BLaER1 (cell line): ENCODE data around the gene NHP2.

Source experiments
- H3K27ac ChIP-seq: shearing (Covaris generic); formaldehyde crosslinking; 2 replicates; pipeline ENCODE4 v1.8.1; 2022
- H3K27me3 ChIP-seq: shearing (Covaris generic); formaldehyde crosslinking; 2 replicates; pipeline ENCODE4 v1.8.1; 2022
- H3K36me3 ChIP-seq: shearing (Covaris generic); formaldehyde crosslinking; 2 replicates; pipeline ENCODE4 v1.8.1; 2022
- H3K4me1 ChIP-seq: shearing (Covaris generic); formaldehyde crosslinking; 2 replicates; pipeline ENCODE4 v1.8.1; 2022
- H3K4me2 ChIP-seq: shearing (Covaris generic); formaldehyde crosslinking; 2 replicates; pipeline ENCODE4 v1.8.1; 2022
- H3K4me3 ChIP-seq: shearing (Covaris generic); formaldehyde crosslinking; 2 replicates; pipeline ENCODE4 v1.8.1; 2022
- H3K9ac ChIP-seq: shearing (Covaris generic); formaldehyde crosslinking; 2 replicates; pipeline ENCODE4 v1.8.1; 2022
- H3K9me3 ChIP-seq: shearing (Covaris generic); formaldehyde crosslinking; 2 replicates; pipeline ENCODE4 v1.8.1; 2022
- H4K20me1 ChIP-seq: shearing (Covaris generic); formaldehyde crosslinking; 2 replicates; pipeline ENCODE4 v1.8.1; 2022
- Cebpa-rat ChIP-seq: shearing (Covaris generic); IDR thresholded peaks from 2 replicates; pipeline ENCODE4 v1.8.1; 2022

NHP2 gene

DNA sequence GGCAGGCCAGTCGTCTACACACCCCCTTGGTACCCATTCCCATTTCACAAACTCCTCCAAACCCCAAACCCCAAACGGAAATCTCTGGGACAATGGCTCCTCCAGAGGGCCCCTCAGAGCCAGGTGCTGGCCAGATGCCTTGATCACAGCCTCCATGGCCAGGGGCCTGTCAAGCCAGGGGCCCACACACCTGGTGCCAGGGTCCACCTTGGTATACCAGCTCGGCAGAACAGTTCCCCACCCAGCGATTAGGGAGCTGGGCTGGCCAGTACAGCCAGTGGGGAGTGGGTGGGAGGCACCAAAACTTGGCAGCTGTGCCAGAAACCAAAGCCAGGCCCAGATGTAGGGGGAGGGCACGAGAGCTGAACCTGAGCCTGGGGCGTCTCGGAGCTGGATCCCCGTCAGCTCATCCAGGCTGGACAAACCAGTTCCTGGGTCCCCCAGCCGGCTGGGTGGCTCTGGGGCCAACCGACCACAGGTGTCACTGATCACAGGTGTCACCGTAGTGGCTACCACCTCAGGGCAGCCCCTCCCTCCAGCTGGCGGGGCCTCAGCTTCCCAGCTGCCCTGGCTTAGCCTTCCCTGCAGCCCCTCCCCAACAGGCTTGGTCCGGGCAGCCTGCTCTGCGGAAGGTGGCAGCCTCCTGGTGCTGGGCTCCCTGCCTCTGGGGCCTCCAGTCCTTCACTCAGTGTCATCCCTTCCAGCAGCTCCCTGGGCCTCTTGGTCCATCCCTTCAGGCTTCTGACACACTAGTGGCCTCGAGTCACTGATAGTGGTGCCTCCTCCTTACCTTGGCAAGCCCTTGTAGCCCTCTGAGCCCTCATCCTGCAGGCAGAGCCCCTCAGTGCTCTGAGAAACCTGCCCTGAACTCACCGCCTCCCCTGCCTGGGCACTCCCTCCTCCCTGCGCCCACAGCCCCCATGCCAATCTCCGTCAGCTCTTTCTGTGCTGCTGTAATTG, 29.4 kb downstream of the NHP2 start:
- Histone ChIP-seq H3K27me3 (no peaks in the 10 kb centered on the region), H3K9ac (peak overlapping the region; percentile 83), H3K27ac (peak overlapping the region; percentile 96), H3K36me3 (peaks cover 21% of the 10 kb centered on the region; the same call in 1 of the 2 replicates), H3K4me1 (peaks cover 89% of the 10 kb centered on the region), H3K4me3 (no peak overlapping the region; the same call in 1 of the 2 replicates), H3K9me3 (no peaks in the 10 kb centered on the region), H4K20me1 (peaks cover 25% of the 10 kb centered on the region; the same call in 1 of the 2 replicates), H3K4me2 (peak overlapping the region; percentile 99)
- no peak for TF ChIP-seq Cebpa-rat

DNA sequence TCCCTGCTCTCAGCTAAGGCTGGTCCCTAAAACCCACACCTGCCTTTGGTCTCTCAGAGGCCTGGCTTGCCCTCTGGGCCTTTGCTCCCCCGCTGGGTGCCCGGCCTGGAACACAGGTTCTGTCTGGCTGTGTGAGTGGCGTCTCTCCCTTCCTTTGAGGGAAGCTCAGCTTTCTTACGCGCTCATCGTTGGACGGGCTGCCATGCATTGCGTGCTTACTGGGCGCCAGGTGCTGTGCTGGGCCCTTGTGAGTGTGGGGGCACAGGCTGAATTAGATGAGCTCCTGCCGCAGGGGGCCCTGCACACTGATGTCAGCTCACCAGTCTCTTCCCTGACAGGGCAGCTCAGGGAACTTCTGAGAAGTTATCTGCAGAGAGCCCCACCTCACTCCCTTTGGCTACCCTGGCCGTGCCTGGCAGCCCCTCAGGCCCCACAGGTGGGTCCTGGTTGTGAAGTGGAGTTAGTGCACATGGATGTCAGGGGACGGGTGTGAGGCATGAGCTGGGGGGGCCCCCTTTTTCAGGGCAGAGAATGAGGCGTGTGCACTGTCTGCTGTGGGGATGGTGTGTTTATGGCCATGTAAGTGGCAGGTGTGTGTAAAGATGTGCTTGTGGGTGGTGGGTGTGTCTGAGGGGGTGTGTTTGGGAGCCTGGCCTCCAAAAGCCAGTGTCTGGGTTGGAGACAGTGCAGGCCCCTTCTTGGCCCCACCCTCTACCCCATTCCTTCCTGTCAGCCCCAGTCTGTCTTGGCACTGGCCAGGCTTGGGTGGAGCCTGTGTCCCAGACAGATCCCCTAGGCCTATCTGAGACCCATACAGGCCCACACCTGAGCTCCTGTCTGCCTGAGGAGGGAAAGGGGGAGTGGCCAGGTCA, 30.4 kb downstream of the NHP2 start:
- H3K27me3 ChIP-seq = no peaks in the 10 kb centered on the region
- peaks cover 89% of the 10 kb centered on the region for H3K4me1 ChIP-seq
- H3K9ac ChIP-seq = peak overlapping the region; percentile 83
- H4K20me1 ChIP-seq = peaks cover 25% of the 10 kb centered on the region; the same call in 1 of the 2 replicates
- peak overlapping the region; percentile 96 for H3K27ac ChIP-seq
- H3K36me3 ChIP-seq = peaks cover 21% of the 10 kb centered on the region; the same call in 1 of the 2 replicates
- TF ChIP-seq Cebpa-rat = no peak
- H3K4me2 ChIP-seq = peak overlapping the region; percentile 99
- H3K4me3 ChIP-seq = peak overlapping the region; percentile 63; the same call in 1 of the 2 replicates
- H3K9me3 ChIP-seq = no peaks in the 10 kb centered on the region

DNA sequence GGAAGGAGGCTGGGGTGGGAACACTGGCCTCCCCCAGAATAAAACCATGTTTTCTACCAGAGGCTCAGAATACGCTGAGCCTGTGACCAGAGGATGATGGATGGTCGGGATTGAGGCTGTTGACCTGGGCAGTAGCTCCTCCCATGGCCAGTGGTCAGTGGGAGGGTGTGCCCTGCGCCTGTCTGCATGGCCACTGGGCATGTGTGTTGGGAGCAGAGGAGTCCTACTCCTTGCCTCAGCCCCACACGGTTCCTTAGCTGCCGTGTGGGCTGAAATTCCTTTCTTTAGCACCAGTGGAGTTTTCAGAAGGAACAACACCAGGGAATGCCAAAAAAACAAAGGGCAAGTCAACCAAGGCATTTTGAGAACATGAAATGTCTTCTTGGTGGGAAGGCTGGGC, 31.3 kb downstream of the NHP2 start:
- Histone ChIP-seq H3K27ac (peak overlapping the region; percentile 96), H3K9ac (peak overlapping the region; percentile 83), H3K4me3 (peak overlapping the region; percentile 63), H3K4me2 (peak overlapping the region; percentile 99), H3K36me3 (peaks cover 21% of the 10 kb centered on the region; the same call in 1 of the 2 replicates), H4K20me1 (peaks cover 25% of the 10 kb centered on the region; the same call in 1 of the 2 replicates), H3K4me1 (peaks cover 97% of the 10 kb centered on the region), H3K27me3 (no peaks in the 10 kb centered on the region), H3K9me3 (no peaks in the 10 kb centered on the region)
- TF ChIP-seq Cebpa-rat = no peak

DNA sequence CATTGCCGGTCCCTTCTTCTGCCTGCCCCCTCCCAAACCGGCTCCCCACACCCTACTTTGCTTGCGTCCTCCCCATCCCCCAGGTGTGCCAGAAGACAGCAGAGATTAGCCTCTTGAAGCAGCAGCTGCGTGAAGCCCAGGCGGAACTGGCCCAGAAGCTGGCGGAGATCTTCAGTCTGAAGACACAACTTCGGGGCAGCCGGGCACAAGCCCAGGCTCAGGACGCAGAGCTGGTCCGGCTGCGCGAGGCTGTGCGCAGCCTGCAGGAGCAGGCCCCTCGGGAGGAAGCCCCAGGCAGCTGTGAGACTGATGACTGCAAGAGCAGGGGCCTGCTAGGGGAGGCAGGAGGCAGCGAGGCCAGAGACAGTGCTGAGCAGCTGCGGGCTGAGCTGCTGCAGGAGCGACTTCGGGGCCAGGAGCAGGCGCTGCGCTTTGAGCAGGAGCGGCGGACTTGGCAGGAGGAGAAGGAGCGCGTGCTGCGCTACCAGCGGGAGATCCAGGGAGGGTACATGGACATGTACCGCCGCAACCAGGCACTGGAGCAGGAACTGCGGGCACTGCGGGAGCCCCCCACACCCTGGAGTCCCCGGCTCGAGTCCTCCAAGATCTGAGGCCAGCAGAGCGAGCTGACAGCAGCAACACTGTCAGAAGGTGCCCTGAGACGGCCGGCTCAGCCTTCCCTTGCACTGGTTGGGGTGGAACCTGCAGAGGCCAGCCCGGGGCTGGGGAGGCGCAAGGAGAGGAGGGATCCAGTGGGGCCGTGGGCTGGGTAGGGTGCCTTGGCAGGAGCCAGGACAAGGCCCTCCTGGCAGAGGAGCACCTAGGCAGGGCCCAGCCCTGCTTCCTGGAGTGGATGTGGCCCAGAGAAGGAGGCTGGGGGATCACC, 32.1 kb downstream of the NHP2 start:
- H3K9ac ChIP-seq = peak overlapping the region; percentile 83
- H3K4me1 ChIP-seq = peaks cover 97% of the 10 kb centered on the region
- peak overlapping the region; percentile 63 for H3K4me3 ChIP-seq
- H3K36me3 ChIP-seq = peaks cover 21% of the 10 kb centered on the region; the same call in 1 of the 2 replicates
- H3K27ac ChIP-seq = peak overlapping the region; percentile 96
- peaks cover 25% of the 10 kb centered on the region; the same call in 1 of the 2 replicates for H4K20me1 ChIP-seq
- H3K9me3 ChIP-seq = no peaks in the 10 kb centered on the region
- peak overlapping the region; percentile 99 for H3K4me2 ChIP-seq
- H3K27me3 ChIP-seq = no peaks in the 10 kb centered on the region
- no peak for TF ChIP-seq Cebpa-rat

DNA sequence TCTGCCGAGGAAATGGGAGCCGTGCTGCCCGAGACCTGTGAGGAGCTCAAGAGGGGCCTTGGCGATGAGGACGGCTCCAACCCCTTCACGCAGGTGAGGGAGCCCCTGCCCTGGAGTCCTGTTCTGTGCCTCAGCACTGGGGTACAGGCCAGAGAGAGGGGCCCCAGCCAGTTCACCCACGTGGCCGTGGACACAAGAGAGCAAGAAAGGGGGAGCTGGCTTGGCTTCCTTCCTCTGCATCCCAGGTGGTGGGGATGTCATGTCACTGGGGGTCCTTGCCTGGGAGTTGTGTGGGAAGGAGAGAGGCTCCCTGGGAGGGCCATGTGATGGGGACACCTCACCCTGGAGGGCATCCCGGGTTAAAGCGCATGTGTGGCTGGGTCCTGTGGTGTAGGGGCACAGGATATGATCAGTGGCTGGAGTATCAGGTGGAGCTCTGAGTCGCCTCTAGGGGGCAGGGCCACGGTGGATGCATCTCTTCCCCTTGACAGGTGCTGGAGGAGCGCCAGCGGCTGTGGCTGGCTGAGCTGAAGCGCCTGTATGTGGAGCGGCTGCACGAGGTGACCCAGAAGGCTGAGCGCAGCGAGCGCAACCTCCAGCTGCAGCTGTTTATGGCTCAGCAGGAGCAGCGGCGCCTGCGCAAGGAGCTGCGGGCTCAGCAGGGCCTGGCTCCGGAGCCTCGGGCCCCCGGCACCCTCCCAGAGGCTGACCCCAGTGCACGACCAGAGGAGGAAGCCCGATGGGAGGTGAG, 32.9 kb downstream of the NHP2 start:
- Histone ChIP-seq H3K4me2 (peak overlapping the region; percentile 99), H3K9ac (peak overlapping the region; percentile 86), H3K27me3 (no peaks in the 10 kb centered on the region), H3K4me3 (peak overlapping the region; percentile 63), H3K27ac (peak overlapping the region; percentile 96), H4K20me1 (peaks cover 25% of the 10 kb centered on the region; the same call in 1 of the 2 replicates), H3K9me3 (no peaks in the 10 kb centered on the region), H3K36me3 (peaks cover 21% of the 10 kb centered on the region; the same call in 1 of the 2 replicates), H3K4me1 (peaks cover 98% of the 10 kb centered on the region)
- no peak for TF ChIP-seq Cebpa-rat

DNA sequence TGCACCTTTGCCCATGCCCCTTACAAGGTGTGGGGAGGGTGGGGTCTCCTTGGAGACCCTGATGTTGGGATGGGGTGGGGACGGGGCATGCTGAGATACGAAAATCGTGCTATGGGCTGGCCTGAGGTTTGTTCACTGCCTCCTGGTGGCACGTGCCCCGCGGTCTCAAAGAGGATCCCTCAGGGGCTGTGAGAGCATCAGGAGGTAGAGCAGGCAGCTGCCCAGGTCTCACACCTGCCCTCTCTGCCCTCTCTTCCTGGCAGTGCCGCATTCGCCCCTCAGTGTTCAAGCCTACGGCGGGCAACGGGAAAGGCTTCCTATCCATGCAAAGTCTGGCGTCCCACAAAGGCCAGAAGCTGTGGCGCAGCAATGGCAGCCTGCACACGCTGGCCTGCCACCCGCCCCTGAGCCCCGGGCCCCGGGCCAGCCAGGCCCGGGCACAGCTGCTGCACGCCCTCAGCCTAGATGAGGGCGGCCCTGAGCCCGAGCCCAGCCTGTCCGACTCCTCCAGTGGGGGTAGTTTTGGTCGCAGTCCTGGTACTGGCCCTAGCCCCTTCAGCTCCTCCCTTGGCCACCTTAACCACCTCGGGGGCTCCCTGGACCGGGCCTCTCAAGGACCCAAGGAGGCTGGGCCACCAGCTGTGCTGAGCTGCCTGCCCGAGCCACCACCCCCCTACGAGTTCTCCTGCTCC, 33.6 kb downstream of the NHP2 start:
- Histone ChIP-seq H3K4me3 (peak overlapping the region; percentile 42; the same call in 1 of the 2 replicates), H3K36me3 (peaks cover 20% of the 10 kb centered on the region; the same call in 1 of the 2 replicates), H3K9me3 (no peaks in the 10 kb centered on the region), H3K9ac (peak overlapping the region; percentile 86), H4K20me1 (peaks cover 23% of the 10 kb centered on the region; the same call in 1 of the 2 replicates), H3K4me1 (peaks cover 100% of the 10 kb centered on the region), H3K27ac (peak overlapping the region; percentile 96), H3K27me3 (no peaks in the 10 kb centered on the region), H3K4me2 (peak overlapping the region; percentile 99)
- TF ChIP-seq Cebpa-rat = no peak

DNA sequence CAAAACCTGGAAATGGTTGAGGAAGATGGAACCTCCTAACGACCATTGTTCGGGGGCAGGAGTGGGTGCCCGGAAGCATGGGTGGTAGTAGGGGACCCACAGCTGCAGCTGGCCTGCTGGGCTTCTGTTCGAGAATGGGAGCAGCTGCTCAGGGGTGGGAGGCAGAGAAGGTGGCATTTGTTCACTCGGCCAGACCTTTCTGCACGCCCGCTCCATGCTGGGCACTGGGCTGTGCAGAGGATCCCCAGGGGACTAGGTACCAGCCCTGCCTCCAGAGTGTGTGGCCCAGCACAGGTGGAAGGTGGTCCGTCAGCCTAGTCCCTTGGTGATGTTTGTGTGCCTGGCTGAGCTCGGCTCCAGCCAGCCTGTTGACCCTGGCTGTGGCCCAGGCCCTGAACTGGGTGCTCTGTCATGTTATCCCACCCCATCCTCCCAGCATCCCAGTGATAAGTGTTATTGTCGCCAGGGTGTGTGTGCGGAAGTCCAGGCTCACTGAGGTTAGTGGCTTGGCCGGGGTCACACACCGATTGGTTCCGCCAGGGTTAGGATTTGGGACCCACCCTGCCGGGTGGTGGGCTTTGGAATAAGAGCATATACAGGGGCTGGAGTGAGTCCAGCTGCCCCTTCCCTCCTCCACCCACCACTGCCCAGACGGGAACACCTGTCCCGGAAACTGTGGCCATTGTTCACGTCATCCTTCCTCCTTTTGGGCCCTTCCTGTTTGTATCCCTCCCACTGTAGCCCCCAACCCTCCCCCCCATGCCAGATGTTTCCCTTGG, 35.6 kb downstream of the NHP2 start:
- no peaks in the 10 kb centered on the region for H3K27me3 ChIP-seq
- peaks cover 3% of the 10 kb centered on the region; the same call in 1 of the 2 replicates for H4K20me1 ChIP-seq
- H3K4me2 ChIP-seq = peak overlapping the region; percentile 99
- no peaks in the 10 kb centered on the region for H3K9me3 ChIP-seq
- H3K27ac ChIP-seq = peak overlapping the region; percentile 96
- peaks cover 91% of the 10 kb centered on the region for H3K4me1 ChIP-seq
- no peak for TF ChIP-seq Cebpa-rat
- peak overlapping the region; percentile 86 for H3K9ac ChIP-seq
- H3K4me3 ChIP-seq = peak overlapping the region; percentile 52
- peaks cover 9% of the 10 kb centered on the region; the same call in 1 of the 2 replicates for H3K36me3 ChIP-seq
